Activated CD8-positive, alpha-beta memory T cell treated with anti-CD3 and anti-CD28 coated beads, Interleukin-2, amount 50 U/mL, for 48 hours (primary cell): ENCODE measurements around the gene MYO18B.
A peak's percentile ranks its signal among the peaks of the same experiment; 100 is the strongest.

ENCODE experiments used
- DNase-seq: peaks from one replicate; pipeline ENCODE4 v3.0.0-alpha.2; 2020

Gene MYO18B

GRCh38 chr22:25714739-25715138 is 27.2 kb upstream of the MYO18B start:
- no peak for DNase-seq

- no peak for DNase-seq
These were observed 25.4 kb upstream of the MYO18B start for GRCh38 chr22:25716637-25717036.

- no peak for DNase-seq
These were observed 23.7 kb upstream of the MYO18B start for GRCh38 chr22:25718135-25718840.

GRCh38 chr22:25722223-25722622 is 19.8 kb upstream of the MYO18B start:
- DNase-seq, result no peak

GRCh38 chr22:25722626-25723025 is 19.4 kb upstream of the MYO18B start:
- DNase-seq, result no peak

GRCh38 chr22:25726241-25726640 is 15.7 kb upstream of the MYO18B start:
- no peak for DNase-seq

GRCh38 chr22:25728071-25728470 is 13.9 kb upstream of the MYO18B start:
- DNase-seq, result no peak

- DNase-seq, result no peak
These were observed 12.7 kb upstream of the MYO18B start for GRCh38 chr22:25729016-25729995.

GRCh38 chr22:25735650-25736049 is 6.3 kb upstream of the MYO18B start:
- DNase-seq, result no peak

- peak; percentile 76 for DNase-seq
These were observed 5.5 kb upstream of the MYO18B start for GRCh38 chr22:25736378-25737011.

- DNase-seq, result peak; percentile 47
These were observed 2.2 kb upstream of the MYO18B start for GRCh38 chr22:25739659-25740344.

GRCh38 chr22:25742918-25743708 is 1.1 kb downstream of the MYO18B start:
- DNase-seq, result peak; percentile 42

- DNase-seq, result no peak
These were observed 2.7 kb downstream of the MYO18B start for GRCh38 chr22:25744694-25745093.

- no peak for DNase-seq
These were observed 3.5 kb downstream of the MYO18B start for GRCh38 chr22:25745341-25746011.

GRCh38 chr22:25746012-25746373 is 4.0 kb downstream of the MYO18B start:
- DNase-seq, result no peak

- no peak for DNase-seq
These were observed 5.4 kb downstream of the MYO18B start for GRCh38 chr22:25747245-25747944.

GRCh38 chr22:25748140-25748539 is 6.2 kb downstream of the MYO18B start:
- DNase-seq, result no peak

GRCh38 chr22:25748704-25749103 is 6.7 kb downstream of the MYO18B start:
- no peak for DNase-seq

- no peak for DNase-seq
These were observed 7.6 kb downstream of the MYO18B start for GRCh38 chr22:25749420-25750169.

- DNase-seq, result no peak
These were observed 8.7 kb downstream of the MYO18B start for GRCh38 chr22:25750569-25751173.
